Endodermal cell (in vitro differentiated cells): ENCODE data around the gene NCBP1. TPM values are rescaled to one million over a fixed set of nuclear protein-coding genes. Genes with fewer than 3 reads are reported as not detected.

Source experiments
- DNase-seq: peaks from one replicate; pipeline ENCODE4 v3.0.0-alpha.2; 2017
- H3K27ac ChIP-seq: 2 replicates; pipeline ENCODE4 v1.5.1; 2013; ENCODE audit warnings: mild to moderate bottlenecking, low read depth, low read length, moderate library complexity
- H3K27me3 ChIP-seq: 2 replicates; pipeline ENCODE4 v1.6.1; 2013; ENCODE audit warnings: mild to moderate bottlenecking, low read length, moderate library complexity; ENCODE audit not compliant: insufficient read depth, control insufficient read depth, poor library complexity, severe bottlenecking
- H3K36me3 ChIP-seq: 2 replicates; pipeline ENCODE4 v1.7.0; 2013; ENCODE audit warnings: mild to moderate bottlenecking, low read length, moderate library complexity; ENCODE audit not compliant: control insufficient read depth, insufficient read depth
- H3K4me1 ChIP-seq: one replicate; pipeline ENCODE4 v1.7.0; 2013; ENCODE audit warnings: low read length; ENCODE audit not compliant: control insufficient read depth, insufficient read depth
- H3K4me3 ChIP-seq: 2 replicates; pipeline ENCODE4 v1.5.1; 2013; ENCODE audit warnings: mild to moderate bottlenecking, low read length, moderate library complexity
- H3K9ac ChIP-seq: 2 replicates; pipeline ENCODE4 v1.6.1; 2013; ENCODE audit warnings: mild to moderate bottlenecking, low read length, moderate library complexity; ENCODE audit not compliant: poor library complexity, severe bottlenecking; ENCODE audit errors: extremely low read depth
- H3K9me3 ChIP-seq: 2 replicates; pipeline ENCODE4 v1.6.1; 2013; ENCODE audit warnings: mild to moderate bottlenecking, low read length, moderate library complexity; ENCODE audit not compliant: control insufficient read depth
- H3K27ac Mint-ChIP-seq: 2 replicates; pipeline ENCODE4 v1.8.0; 2020; ENCODE audit warnings: mixed read lengths
- H3K27me3 Mint-ChIP-seq: 2 replicates; pipeline ENCODE4 v1.8.0; 2021; ENCODE audit warnings: mild to moderate bottlenecking, mixed read lengths; ENCODE audit not compliant: insufficient read depth
- H3K36me3 Mint-ChIP-seq: 2 replicates; pipeline ENCODE4 v1.8.0; 2020; ENCODE audit warnings: low read depth, mixed read lengths
- H3K4me1 Mint-ChIP-seq: 2 replicates; pipeline ENCODE4 v1.8.0; 2020; ENCODE audit warnings: mixed read lengths
- H3K4me3 Mint-ChIP-seq: 2 replicates; pipeline ENCODE4 v1.8.0; 2020; ENCODE audit warnings: mild to moderate bottlenecking, moderate library complexity, mixed read lengths
- H3K9me3 Mint-ChIP-seq: 2 replicates; pipeline ENCODE4 v1.8.0; 2020; ENCODE audit warnings: mild to moderate bottlenecking, mixed read lengths
- CTCF ChIP-seq: fragments of 200-600 bp; sonication (generic); conservative IDR thresholded peaks from 2 replicates; pipeline ENCODE4 v1.5.0; 2021; ENCODE audit warnings: antibody characterized with exemption, mild to moderate bottlenecking
- WGBS, 2 experiments: methylation state at CpG; one replicate each; pipeline versions ENCODE4 v1.1.5 to v1.1.7; 2013; ENCODE audit warnings: missing lambda C conversion rate in 2 of 2, mixed read lengths in 1 of 2; ENCODE audit not compliant: insufficient coverage in 1 of 2, insufficient read length in 1 of 2; 5-methylcytosine and 5-hydroxymethylcytosine counted together
- total RNA-seq, 2 donors: library from RNA; stranded (reverse); fragmentation: NEBNext Ultra II Directional in 1 of 2; extraction: Animal tissue kit (Norgen Biotek cat#: 25700) in 1 of 2; gene quantifications; 2 replicates in 1 of 2; 3 replicates in 1 of 2; pipeline ENCODE4 v1.2.1, GENCODE V29; 2021

The NCBP1 gene
- total RNA-seq, 2 donors from 2014 or later, result 47.0 to 51.7 TPM

DNA sequence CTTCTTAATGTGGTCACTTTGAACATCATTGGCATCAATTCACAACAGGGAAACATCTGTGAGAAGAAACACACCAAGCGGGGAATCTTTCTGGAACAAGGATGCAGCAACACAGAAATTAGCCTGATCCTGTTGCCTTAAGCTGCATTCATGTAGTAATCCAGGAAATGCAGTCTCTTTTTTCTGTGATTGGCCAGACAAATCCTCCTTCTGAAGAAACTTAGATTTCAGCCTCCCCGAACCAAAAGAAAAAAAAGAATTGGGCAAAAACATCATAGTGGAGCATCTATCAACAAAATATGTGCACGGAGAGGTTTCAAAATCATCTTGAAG, 70.7 kb downstream of the NCBP1 start:
- DNase-seq, result no peak
- Histone ChIP-seq H3K27me3 (peaks cover 7% of the 10 kb centered on the region), H3K9me3 (no peaks in the 10 kb centered on the region), H3K4me3 (no peak overlapping the region), H3K27ac (no peak overlapping the region), H3K36me3 (no peaks in the 10 kb centered on the region), H3K4me1 (no peaks in the 10 kb centered on the region), H3K9ac (no peak overlapping the region)
- Mint-ChIP-seq H3K4me3 (no peak overlapping the region), H3K4me1 (peaks cover 30% of the 10 kb centered on the region), H3K27me3 (peaks cover 29% of the 10 kb centered on the region), H3K27ac (no peak overlapping the region), H3K36me3 (no peaks in the 10 kb centered on the region), H3K9me3 (no peaks in the 10 kb centered on the region)
- WGBS, 2 experiments, result 91 to 92% methylated on average over 3 of the region's 3 CpGs
- TF ChIP-seq CTCF, result no peak

DNA sequence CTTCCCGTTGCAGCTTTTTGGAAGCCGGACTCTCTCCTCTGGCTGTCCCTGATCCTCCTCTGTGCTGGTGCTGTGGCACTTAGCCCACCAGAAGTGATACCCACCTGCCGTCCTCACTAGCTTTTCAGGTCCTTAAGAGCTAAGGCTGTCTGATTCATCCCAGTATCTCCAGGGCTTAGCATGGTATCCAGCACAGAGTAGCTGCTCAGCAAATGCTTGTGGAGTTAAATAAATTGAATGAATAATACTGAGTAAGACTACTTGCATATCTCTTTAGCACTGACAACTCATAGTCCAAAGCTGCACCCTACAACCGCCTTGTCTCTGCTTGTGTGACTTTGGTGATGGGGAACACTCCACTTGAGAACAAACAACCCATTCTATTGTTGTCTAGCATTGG, 71.2 kb downstream of the NCBP1 start:
- no peaks in the 10 kb centered on the region for H3K9me3 ChIP-seq
- H3K27ac ChIP-seq, result no peak overlapping the region
- DNase-seq, result no peak

GRCh38 chr9:97705354-97705950, 71.8 kb downstream of the NCBP1 start:
- H3K4me3 ChIP-seq, result no peak overlapping the region
- peaks cover 7% of the 10 kb centered on the region for H3K27me3 ChIP-seq
- no peaks in the 10 kb centered on the region for H3K36me3 ChIP-seq
- Mint-ChIP-seq H3K4me3 (no peak overlapping the region), H3K27me3 (peaks cover 27% of the 10 kb centered on the region), H3K4me1 (peaks cover 19% of the 10 kb centered on the region), H3K9me3 (no peaks in the 10 kb centered on the region), H3K36me3 (no peaks in the 10 kb centered on the region), H3K27ac (no peak overlapping the region)
- H3K4me1 ChIP-seq, result no peaks in the 10 kb centered on the region
- no peak for DNase-seq
- WGBS, 2 experiments, result 84 to 100% methylated on average over 1 to 3 of the region's 3 CpGs
- no peaks in the 10 kb centered on the region for H3K9me3 ChIP-seq
- no peak overlapping the region for H3K9ac ChIP-seq
- H3K27ac ChIP-seq, result no peak overlapping the region
- no peak for TF ChIP-seq CTCF

More for the DNA sequence above, 71.2 kb downstream of the NCBP1 start:
- peaks cover 28% of the 10 kb centered on the region for H3K27me3 Mint-ChIP-seq
- H3K9me3 Mint-ChIP-seq, result no peaks in the 10 kb centered on the region
- WGBS, 2 experiments, result 86% methylated on average over 3 to 4 of the region's 4 CpGs
- H3K4me1 Mint-ChIP-seq, result peaks cover 24% of the 10 kb centered on the region
- Histone ChIP-seq H3K27me3 (peaks cover 7% of the 10 kb centered on the region), H3K9ac (no peak overlapping the region), H3K36me3 (no peaks in the 10 kb centered on the region), H3K4me1 (no peaks in the 10 kb centered on the region), H3K4me3 (no peak overlapping the region)
- TF ChIP-seq CTCF, result no peak
- no peak overlapping the region for H3K4me3 Mint-ChIP-seq
- H3K36me3 Mint-ChIP-seq, result no peaks in the 10 kb centered on the region
- H3K27ac Mint-ChIP-seq, result no peak overlapping the region
